Body of pancreas (tissue), 4 donors: ENCODE results near the gene BORCS6. TPM values are rescaled to one million over a fixed set of nuclear protein-coding genes. Genes with fewer than 3 reads are reported as not detected.

Experiments used
- ATAC-seq: fragments of 150-250 bp; one replicate; pipeline ENCODE4 v1.9.1; 2016
- DNase-seq, 4 donors: peaks; one replicate each; pipeline ENCODE4 v3.0.0-alpha.2; 2019
- H3K27ac ChIP-seq, 4 donors: fragments of 200-600 bp; sonication (generic); 1 replicate in 3 of 4; 2 replicates in 1 of 4; pipeline versions ENCODE4 v1.5.1 to v1.6.1; 2016 to 2019; ENCODE audit warnings: mild to moderate bottlenecking in 1 of 4, mixed read lengths in 1 of 4, moderate library complexity in 1 of 4
- H3K27me3 ChIP-seq, 2 donors: fragments of 200-600 bp; sonication (generic); one replicate each; pipeline ENCODE4 v1.6.0; 2016; ENCODE audit warnings: mild to moderate bottlenecking in 1 of 2
- H3K36me3 ChIP-seq, 2 donors: fragments of 200-600 bp; sonication (generic); replicated peaks in 1 of 2; 2 replicates each; pipeline ENCODE4 v1.5.1; 2016; ENCODE audit warnings: low read depth in 2 of 2; ENCODE audit not compliant: insufficient read depth in 1 of 2
- H3K4me1 ChIP-seq: fragments of 200-600 bp; sonication (generic); one replicate; pipeline ENCODE4 v1.6.0; 2016
- H3K4me3 ChIP-seq, 2 donors: fragments of 200-600 bp; sonication (generic); 1 replicate in 1 of 2; 2 replicates in 1 of 2; pipeline ENCODE4 v1.5.1; 2016 to 2019
- H3K9me3 ChIP-seq, 3 donors: fragments of 200-600 bp; sonication (generic); 1 replicate in 2 of 3; 2 replicates in 1 of 3; pipeline ENCODE4 v1.5.1; 2016
- POLR2A ChIP-seq, 3 donors: fragments of 450-650 bp; IDR thresholded peaks; one replicate each; pipeline ENCODE4 v1.6.1; 2016; ENCODE audit warnings: antibody characterized with exemption in 3 of 3, mild to moderate bottlenecking in 2 of 3
- WGBS, 2 donors: methylation state at CpG; one replicate each; pipeline ENCODE4 v1.1.5; 2017; 5-methylcytosine and 5-hydroxymethylcytosine counted together
- intact Hi-C: fragments of 100-400 bp; cut with DNase I; formaldehyde crosslinking; loops from one replicate; pipeline ENCODE4 v1.15.1; 2023
- total RNA-seq, 2 donors: library from RNA; depleted of rRNA; stranded (reverse); fragments of >200 nt; gene quantifications; one replicate each; pipeline ENCODE4 v1.1.0, GENCODE V29; 2016
- TF ChIP-seq, protein P1 (sequence below), 7 experiments: fragments of 450-650 bp in 4 of 7; fragments of 200-600 bp in 3 of 7; sonication (generic) in 3 of 7; IDR thresholded peaks; one replicate each; pipeline ENCODE4 v1.5.1; 2016 to 2019; ENCODE audit warnings: antibody characterized with exemption in 7 of 7

BORCS6 gene
- total RNA-seq, 2 donors from 2014 or later = 11.9 to 16.2 TPM

DNA sequence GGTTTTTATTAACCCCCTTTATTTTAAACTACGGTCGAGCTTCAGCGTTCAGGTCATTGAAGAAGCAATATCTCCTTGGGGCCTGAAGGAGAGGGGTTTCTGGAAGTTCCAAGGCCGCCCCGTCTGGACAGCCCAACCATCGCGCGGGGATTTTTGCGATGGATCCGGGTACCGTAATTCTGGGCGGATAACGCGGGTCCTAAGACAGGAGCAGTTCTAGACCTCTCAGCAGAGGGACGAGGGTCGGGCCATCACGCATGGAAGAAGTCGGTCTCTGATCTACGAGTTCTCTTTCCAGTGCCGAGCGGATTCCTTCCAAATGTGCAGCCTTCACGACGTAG, 3.6 kb downstream of the BORCS6 start:
- Histone ChIP-seq H3K27me3 (no peaks in the 10 kb centered on the region), H3K27ac (peak overlapping the region; percentile 87 to 96 (median 96)), H3K36me3 (no peaks in the 10 kb centered on the region), H3K4me1 (peaks cover 40% of the 10 kb centered on the region), H3K9me3 (no peaks in the 10 kb centered on the region), H3K4me3 (peak overlapping the region in 1 of 2 donors; percentile 38)
- TF ChIP-seq, protein P1, sequence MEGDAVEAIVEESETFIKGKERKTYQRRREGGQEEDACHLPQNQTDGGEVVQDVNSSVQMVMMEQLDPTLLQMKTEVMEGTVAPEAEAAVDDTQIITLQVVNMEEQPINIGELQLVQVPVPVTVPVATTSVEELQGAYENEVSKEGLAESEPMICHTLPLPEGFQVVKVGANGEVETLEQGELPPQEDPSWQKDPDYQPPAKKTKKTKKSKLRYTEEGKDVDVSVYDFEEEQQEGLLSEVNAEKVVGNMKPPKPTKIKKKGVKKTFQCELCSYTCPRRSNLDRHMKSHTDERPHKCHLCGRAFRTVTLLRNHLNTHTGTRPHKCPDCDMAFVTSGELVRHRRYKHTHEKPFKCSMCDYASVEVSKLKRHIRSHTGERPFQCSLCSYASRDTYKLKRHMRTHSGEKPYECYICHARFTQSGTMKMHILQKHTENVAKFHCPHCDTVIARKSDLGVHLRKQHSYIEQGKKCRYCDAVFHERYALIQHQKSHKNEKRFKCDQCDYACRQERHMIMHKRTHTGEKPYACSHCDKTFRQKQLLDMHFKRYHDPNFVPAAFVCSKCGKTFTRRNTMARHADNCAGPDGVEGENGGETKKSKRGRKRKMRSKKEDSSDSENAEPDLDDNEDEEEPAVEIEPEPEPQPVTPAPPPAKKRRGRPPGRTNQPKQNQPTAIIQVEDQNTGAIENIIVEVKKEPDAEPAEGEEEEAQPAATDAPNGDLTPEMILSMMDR (IDR thresholded peaks at IDR 0.05) = no peak
- TF ChIP-seq POLR2A (IDR thresholded peaks at IDR 0.05) = peak in 2 of 3 donors; percentile 42 to 50
- DNase-seq (no peak), ATAC-seq (no peak)
- 0 to 1% methylated on average over 4 to 23 of the region's 23 CpGs for WGBS, 2 donors
- intact Hi-C loops = no loop called here

DNA sequence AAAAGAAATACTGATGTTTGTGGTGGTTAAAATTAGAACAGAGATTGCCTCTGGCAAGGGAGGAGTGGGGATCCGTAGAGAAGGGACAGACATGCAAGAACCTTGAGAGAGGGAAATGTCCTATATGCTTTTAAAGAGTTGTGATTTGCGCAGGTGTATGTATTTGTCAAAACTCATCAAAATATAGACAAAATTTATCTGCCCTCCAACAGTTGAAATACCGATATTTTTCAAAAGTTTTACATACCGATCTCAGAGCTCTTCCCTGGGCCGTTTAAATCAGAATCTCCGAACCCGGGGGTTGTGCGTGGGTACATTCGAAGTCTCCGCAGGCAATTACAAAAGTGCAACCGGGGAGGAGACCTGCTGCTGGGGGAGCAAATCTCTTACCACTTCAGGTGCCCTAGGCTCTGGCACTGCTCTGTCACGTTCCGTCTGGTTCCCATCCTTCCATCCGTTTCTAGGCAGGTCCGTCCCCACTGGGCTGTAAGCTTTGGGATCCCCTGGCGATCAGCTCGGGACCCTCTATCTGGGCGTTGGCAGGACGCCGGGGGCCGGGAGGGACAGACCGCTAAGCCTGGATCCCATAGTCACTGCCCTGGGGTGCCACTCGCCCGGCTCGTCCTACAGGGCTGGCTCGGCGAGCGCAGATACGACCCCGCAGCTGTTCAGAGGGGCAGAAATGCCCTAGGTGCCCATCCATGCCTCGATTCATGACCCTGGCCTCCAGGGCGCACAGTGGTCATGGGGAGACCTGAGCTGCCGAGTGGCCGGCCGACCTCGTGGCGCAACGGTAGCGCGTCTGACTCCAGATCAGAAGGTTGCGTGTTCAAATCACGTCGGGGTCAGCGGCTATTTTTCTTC, 4.2 kb downstream of the BORCS6 start:
- Histone ChIP-seq H3K4me1 (peaks cover 40% of the 10 kb centered on the region), H3K4me3 (peak overlapping the region in 1 of 2 donors; percentile 38), H3K27ac (peak overlapping the region; percentile 87 to 96 (median 96)), H3K36me3 (no peaks in the 10 kb centered on the region), H3K27me3 (no peaks in the 10 kb centered on the region), H3K9me3 (no peaks in the 10 kb centered on the region)
- DNase-seq = peak; percentile 91 to 95 (median 92)
- intact Hi-C loops = no loop called here
- ATAC-seq = peak; percentile 43
- 0 to 2% methylated on average over 13 to 44 of the region's 44 CpGs for WGBS, 2 donors
- TF ChIP-seq POLR2A (IDR thresholded peaks at IDR 0.05) = peak; percentile 20 to 89 (median 80)
- TF ChIP-seq, protein P1 (IDR thresholded peaks at IDR 0.05) = no peak

DNA sequence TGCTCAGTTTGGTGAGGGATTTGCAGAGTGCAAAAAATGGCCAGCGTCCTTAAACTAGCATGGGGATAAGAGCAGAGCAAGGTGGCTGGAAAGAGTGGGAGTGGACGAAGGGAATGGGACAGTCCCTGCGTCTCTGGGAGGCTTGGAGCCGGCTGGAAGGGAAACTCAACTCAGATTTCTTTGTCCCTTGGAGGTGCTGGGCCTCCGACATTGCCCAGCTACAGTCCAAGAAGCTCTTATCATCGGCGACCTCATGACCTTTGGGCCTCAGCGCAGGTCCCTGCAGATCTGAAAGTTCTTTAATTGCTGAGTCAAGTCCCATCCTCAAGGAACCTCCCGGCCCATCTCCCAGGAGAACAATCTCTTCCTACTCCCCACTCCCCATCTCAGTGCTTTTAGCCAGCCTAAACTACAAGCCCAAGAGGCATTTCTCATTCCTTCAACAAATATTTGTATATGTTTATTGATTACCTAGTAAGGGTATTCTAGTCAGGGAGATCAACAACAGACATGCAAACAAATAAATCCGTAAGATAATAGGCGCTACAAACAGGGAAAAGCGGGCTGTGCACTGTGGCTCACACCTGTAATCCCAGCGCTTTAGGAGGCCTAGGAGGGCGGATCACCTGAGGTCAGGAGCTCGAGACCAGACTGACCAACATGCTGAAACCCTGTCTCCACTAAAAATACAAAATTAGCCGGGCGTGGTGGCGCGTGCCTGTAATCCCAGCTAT, 12.8 kb downstream of the BORCS6 start:
- 67 to 75% methylated on average over 17 to 19 of the region's 19 CpGs for WGBS, 2 donors
- no peak for ATAC-seq
- intact Hi-C loops = loop anchor here (5.0 kb wide), 1 partner anchor 50 kb away; no protein-coding TSS in a partner anchor
- H3K36me3 ChIP-seq = no peaks in the 10 kb centered on the region
- no peak for DNase-seq
- H3K9me3 ChIP-seq = no peaks in the 10 kb centered on the region
- H3K4me1 ChIP-seq = peaks cover 40% of the 10 kb centered on the region
- no peak for TF ChIP-seq POLR2A (IDR thresholded peaks at IDR 0.05)
- TF ChIP-seq, protein P1 (IDR thresholded peaks at IDR 0.05) = no peak
- no peaks in the 10 kb centered on the region for H3K27me3 ChIP-seq
- no peak overlapping the region for H3K4me3 ChIP-seq
- peak overlapping the region in 3 of 4 donors; percentile 77 to 79 (median 78) for H3K27ac ChIP-seq

DNA sequence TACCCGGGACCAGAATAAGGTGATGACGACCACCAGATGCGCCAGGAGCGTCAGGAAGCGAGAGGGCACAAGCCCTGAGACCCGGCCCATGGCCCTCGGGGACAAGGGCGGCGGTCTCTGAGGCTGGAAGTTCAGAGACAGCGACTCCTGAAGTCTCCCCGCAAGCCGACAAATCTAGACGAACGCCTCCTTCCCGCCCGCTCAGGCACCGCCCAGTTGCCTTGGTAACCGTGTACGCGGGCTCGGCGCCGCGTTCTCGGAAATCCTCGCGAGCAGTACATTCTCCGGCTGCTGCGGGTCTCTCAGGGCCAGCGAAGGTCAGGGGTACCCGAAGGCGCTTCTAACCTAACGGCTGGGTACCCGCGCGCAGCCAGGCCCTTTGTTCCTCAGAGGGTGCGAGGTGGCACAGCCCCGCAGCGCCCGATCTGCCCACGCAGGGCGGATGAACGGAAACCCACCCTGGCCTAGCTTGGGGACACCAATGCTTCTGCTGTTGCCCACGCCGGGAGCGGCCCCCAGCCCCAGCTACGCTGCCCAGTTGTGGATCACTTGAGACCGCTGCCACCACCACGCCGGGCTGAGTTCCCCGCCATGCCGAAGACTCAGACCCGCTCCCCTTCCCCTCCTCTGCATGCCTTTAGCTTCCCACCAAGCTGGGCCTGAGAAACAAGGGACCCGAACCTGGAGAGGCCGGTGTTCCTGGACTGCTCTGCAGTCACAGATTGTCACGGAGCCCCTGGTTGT, 13.6 kb downstream of the BORCS6 start, which contains the start of gene TMEM107:
Gene TMEM107 (minus strand): TSS at position 184 of the 744 bp plus-strand sequence. CDS start 94 bp downstream, at position 90.
- peak in 2 of 3 donors; percentile 54 to 63 for TF ChIP-seq POLR2A (IDR thresholded peaks at IDR 0.05)
- TF ChIP-seq, protein P1 (IDR thresholded peaks at IDR 0.05) = peak in 1 of 7 experiments; percentile 5
- H3K27ac ChIP-seq = peak within 1 kb of the TSS; percentile 56 to 79 (median 78)

More for the DNA sequence above, 13.6 kb downstream of the BORCS6 start, which contains the start of gene TMEM107:
- DNase-seq = peak; percentile 86 to 90 (median 90)
- Histone ChIP-seq H3K36me3 (no peaks in the 10 kb centered on the region), H3K4me3 (peak within 1 kb of the TSS in 1 of 2 donors; percentile 16), H3K9me3 (no peaks in the 10 kb centered on the region), H3K4me1 (peaks cover 40% of the 10 kb centered on the region), H3K27me3 (no peaks in the 10 kb centered on the region)
- intact Hi-C loops = loop anchor here (5.0 kb wide), 1 partner anchor 49 kb away; no protein-coding TSS in a partner anchor
- ATAC-seq = peak; percentile 74
- 1 to 3% methylated on average over 18 to 56 of the region's 56 CpGs for WGBS, 2 donors
